ENCODE measurements around the gene MTF1.
"Not testable (repeated sequence)": the region's sequence is repeated elsewhere in the genome, so short reads cannot be mapped to it uniquely, and the experiment has no call there.

MTF1 gene

DNA sequence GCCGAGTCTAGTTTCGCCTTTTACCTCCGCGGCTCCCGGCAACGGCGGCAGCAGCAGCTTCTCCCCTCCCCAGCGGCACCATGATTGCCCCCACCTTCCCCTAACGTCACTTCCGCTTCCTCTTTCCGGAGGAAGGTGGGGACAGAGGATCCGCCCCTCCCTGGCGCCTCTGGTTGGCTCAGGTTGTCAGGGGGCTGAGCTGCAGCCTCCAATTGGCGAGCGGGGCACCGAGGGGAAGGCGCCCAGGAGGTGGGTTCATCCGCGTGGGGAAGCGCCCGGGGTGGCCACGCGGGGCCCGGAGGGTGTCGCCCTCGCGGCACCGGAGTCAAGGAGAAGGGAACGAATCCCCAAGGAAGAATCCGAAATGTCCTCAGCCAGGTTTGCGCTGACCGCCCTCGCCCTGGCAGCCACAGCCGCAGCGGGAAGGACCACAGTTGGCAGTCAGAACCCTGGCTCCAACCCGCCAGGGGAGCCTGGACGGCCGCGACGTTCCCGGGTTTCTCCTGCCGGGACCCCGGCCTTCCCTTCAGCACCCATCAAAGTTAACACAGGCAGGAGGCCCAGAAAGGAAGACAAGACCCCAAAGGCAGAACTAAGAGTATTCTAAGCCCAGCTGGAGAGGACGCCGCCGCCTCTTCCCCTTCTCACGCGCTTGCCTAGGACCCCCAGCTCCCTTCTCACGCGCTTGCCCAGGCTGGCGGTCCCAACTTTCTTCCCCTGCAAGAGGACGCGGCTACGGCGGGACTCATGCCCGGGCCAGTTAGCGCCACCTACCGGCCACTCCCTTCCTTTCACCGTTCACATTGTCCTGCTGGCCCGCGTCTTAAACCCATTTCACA, at the start of gene MTF1:
TSS of gene MTF1 (minus strand) at position 86 of the 839 bp plus-strand sequence. CDS start 1,934 bp downstream, outside the sequence.
- Mint-ChIP-seq H3K27me3 (no peaks in the 10 kb centered on the region), H3K36me3 (peaks cover 14% of the 10 kb centered on the region), H3K27ac (peak within 1 kb of the TSS; percentile 89), H3K4me3 (peak within 1 kb of the TSS; percentile 94), H3K4me1 (peaks cover 17% of the 10 kb centered on the region), H3K9me3 (no peaks in the 10 kb centered on the region)
- ATAC-seq (ENCODE audit: low read depth) (peak; percentile 95), DNase-seq (ENCODE audit: low spot score in 2 of 2) (peak; percentile 88 to 95)

DNA sequence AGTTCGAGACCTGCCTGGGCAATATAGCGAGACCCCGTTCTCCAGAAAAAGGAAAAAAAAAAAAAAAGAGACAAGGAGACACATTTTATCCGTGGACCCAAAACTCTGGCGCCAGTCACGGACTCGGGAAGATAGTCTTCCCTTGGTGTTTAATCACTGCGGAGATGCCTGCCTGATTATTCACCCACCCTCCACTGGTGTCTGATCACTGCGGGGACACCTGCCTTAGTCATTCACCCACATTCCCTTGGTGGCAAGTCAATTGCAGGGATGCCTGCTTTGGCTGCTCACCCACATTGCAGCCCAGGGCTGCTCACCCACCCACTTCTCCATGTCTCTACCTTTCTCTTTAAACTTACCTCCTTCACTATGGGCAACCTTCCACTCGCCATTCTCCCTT, 49.1 kb upstream of the MTF1 start:
- H3K27ac Mint-ChIP-seq, result peak overlapping the region; percentile 1

DNA sequence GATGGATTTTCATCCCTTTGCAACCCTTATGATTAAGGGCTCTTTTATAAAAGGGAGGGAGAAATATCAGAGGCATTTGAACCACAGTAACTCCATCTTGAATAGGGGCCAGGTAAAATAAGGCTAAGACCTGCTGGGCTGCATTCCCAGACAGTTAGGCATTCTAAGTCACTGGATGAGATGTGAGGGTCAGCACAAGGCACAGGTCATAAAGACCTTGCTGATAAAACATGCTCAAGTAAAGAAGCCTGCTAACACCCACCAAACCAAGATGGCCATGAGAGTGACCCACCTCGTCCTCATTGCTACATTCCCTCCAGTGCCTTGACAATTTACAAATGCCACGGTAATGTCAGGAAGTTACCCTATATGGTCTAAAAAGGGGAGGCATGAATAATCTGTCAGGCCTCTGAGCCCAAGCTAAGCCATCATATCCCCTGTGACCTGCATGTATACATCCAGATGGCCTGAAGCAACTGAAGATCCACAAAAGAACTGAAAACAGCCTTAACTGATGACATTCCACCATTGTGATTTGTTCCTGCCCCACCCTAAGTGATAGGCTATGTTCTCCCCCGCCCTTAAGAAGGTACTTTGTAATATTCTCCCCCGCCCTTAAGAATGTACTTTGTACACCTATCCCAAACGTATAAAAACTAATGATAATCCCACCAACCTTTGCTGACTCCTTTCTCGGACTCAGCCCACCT, 48.2 kb upstream of the MTF1 start:
- H3K27me3 Mint-ChIP-seq; H3K27ac Mint-ChIP-seq; DNase-seq (ENCODE audit: low spot score in 2 of 2); ATAC-seq (ENCODE audit: low read depth); H3K4me3 Mint-ChIP-seq: not testable (repeated sequence)
- Mint-ChIP-seq H3K36me3 (peaks cover 25% of the 10 kb centered on the region), H3K4me1 (peaks cover 15% of the 10 kb centered on the region), H3K9me3 (peaks cover 11% of the 10 kb centered on the region)

More for the DNA sequence above, 49.1 kb upstream of the MTF1 start:
- H3K36me3 Mint-ChIP-seq, result peaks cover 25% of the 10 kb centered on the region
- peaks cover 12% of the 10 kb centered on the region for H3K4me1 Mint-ChIP-seq
- DNase-seq (ENCODE audit: low spot score in 2 of 2); H3K27me3 Mint-ChIP-seq; H3K4me3 Mint-ChIP-seq; ATAC-seq (ENCODE audit: low read depth): not testable (repeated sequence)
- peaks cover 11% of the 10 kb centered on the region for H3K9me3 Mint-ChIP-seq

DNA sequence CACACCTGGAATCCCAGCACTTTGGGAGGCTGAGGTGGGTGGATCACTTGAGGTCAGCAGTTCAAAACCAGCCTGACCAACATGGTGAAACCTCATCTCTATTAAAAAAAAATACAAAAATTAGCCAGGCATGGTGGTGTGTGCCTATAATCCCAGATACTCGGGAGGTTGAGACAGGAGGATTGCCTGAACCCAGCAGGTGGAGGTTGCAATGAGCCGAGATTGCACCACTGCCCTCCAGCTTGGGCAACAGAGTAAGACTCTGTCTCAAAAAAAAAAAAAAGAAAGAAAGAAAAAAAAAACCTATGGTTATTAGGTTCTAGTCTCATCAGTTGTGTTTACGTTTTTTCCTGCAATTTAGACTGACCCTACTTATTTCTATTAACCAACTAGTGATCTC, 47.2 kb upstream of the MTF1 start:
- H3K9me3 Mint-ChIP-seq, result peaks cover 11% of the 10 kb centered on the region
- not testable (repeated sequence) for DNase-seq (ENCODE audit: low spot score in 2 of 2)

DNA sequence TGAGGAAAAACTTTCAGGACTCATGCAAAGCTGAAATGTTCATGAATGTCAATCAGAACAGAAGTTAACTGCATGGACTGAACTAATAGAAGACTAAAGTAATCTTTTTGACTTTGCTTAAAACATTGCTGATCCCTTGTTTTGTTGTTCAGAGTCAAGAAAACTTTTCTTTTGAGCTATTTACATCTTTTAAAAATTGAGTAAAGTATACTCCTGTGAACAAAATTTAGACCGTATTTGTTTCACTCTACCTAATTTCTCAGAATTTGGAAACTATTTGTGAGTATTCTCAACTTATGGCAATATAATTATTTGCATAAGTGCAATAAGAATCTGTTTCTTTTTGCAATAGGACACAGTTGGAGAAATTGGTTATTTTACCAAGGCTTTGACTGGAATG, 46.3 kb upstream of the MTF1 start:
- H3K27ac Mint-ChIP-seq, result no peak overlapping the region

More for the DNA sequence above, 47.2 kb upstream of the MTF1 start:
- H3K4me3 Mint-ChIP-seq; H3K27ac Mint-ChIP-seq; H3K27me3 Mint-ChIP-seq; ATAC-seq (ENCODE audit: low read depth): not testable (repeated sequence)
- Mint-ChIP-seq H3K4me1 (peaks cover 20% of the 10 kb centered on the region), H3K36me3 (peaks cover 27% of the 10 kb centered on the region)

DNA sequence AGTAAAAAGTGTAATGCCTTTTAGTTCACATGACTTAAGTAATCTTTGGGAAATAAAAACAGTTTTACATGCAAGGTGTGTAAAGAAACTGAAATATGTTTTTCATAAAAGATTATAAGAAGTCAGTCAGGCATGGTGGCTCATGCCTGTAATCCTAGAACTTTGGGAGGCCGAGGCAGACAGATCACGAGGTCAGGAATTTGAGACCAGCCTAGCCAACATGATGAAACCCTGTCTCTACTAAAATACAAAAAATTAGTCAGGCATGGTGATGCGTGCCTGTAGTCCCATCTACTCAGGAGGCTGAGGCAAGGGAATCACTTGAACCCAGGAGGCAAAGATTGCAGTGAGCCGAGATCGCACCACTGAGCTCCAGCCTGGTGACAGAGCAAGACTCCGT, 44.5 kb upstream of the MTF1 start:
- not testable (repeated sequence) for H3K4me3 Mint-ChIP-seq; H3K27me3 Mint-ChIP-seq; H3K27ac Mint-ChIP-seq; DNase-seq (ENCODE audit: low spot score in 2 of 2); H3K9me3 Mint-ChIP-seq; ATAC-seq (ENCODE audit: low read depth)
- peaks cover 20% of the 10 kb centered on the region for H3K4me1 Mint-ChIP-seq
- peaks cover 22% of the 10 kb centered on the region for H3K36me3 Mint-ChIP-seq

More for the DNA sequence above, 46.3 kb upstream of the MTF1 start:
- ATAC-seq (ENCODE audit: low read depth) (no peak), DNase-seq (ENCODE audit: low spot score in 2 of 2) (no peak)
- Mint-ChIP-seq H3K4me1 (peaks cover 27% of the 10 kb centered on the region), H3K9me3 (peaks cover 11% of the 10 kb centered on the region), H3K4me3 (no peak overlapping the region), H3K27me3 (no peaks in the 10 kb centered on the region), H3K36me3 (peaks cover 31% of the 10 kb centered on the region)

DNA sequence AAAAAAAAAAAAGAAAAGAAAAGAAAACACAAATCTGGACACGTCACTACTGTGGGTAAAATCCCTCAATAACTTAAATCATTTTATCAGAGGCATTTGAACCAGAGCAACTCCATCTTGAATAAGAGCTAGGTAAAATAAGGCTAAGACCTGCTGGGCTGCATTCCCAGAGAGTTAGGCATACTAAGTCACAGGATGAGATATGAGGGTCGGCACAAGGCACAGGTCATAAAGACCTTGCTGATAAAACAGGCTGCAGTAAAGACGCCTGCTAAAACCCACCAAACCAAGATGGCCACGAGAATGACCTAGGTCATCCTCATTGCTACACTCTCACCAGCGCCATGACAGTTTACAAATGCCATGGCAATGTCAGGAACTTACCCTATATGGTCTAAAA, 43.6 kb upstream of the MTF1 start:
- Mint-ChIP-seq H3K4me3 (no peak overlapping the region), H3K27me3 (no peaks in the 10 kb centered on the region), H3K4me1 (peaks cover 17% of the 10 kb centered on the region), H3K36me3 (peaks cover 15% of the 10 kb centered on the region), H3K27ac (peak overlapping the region; percentile 92), H3K9me3 (peaks cover 4% of the 10 kb centered on the region)
- ATAC-seq (ENCODE audit: low read depth), result no peak
- no peak for DNase-seq (ENCODE audit: low spot score in 2 of 2)

DNA sequence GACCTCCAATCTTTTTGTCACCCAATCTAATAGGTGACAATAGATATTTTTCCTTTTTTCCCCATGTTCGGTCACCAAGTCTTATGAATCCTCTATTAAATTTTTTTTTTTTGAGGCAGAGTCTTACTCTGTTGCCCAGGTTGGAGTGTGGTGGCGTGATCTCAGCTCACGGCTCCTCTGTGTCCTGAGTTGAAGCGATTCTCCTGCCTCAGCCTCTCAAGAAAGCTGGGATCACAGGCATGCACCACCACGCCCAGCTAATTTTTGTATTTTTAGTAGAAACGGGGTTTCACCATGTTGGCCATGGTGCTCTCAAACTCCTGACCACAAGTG, 42.5 kb upstream of the MTF1 start:
- ATAC-seq (ENCODE audit: low read depth), result no peak
- Mint-ChIP-seq H3K27ac (peak overlapping the region; percentile 92), H3K4me1 (peaks cover 15% of the 10 kb centered on the region)

DNA sequence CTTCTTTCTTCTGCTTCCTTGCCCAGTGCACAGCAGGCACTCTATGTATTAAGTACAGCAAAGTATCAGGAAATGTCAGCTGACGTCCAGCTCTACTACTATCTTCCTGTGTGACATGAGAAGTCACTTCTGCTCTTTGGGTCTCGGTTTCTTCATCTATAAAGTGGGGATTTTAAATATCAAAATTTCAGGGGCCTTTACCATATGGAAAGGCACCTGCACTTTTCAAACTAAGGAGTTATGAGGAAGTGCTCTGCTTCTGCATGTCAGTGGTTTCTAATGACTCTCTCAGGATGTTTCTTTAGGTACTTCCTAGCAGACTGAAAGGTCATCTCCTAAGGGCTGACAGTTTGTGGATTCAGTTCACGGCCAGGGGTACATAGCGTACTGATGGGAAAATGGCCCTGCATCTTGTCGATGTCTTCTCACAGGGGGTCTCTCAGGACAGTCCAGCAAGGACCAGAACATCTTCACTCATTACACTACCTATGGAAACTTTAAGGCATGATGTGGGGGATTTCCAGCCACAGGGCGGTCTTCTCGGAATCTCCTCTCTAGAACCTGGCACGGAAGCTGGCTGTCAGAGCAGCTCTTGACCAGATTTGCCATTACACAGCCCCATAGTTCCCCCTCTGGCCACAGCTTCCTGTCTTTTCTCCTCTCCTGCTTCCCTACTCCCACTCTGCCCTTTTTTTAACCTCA, 42.0 kb upstream of the MTF1 start:
- H3K27ac Mint-ChIP-seq, result peak overlapping the region; percentile 92
- H3K4me1 Mint-ChIP-seq, result peaks cover 15% of the 10 kb centered on the region
- ATAC-seq (ENCODE audit: low read depth) (peak; percentile 84), DNase-seq (ENCODE audit: low spot score in 2 of 2) (peak in 1 of 2 donors; percentile 16)
- H3K4me3 Mint-ChIP-seq, result peak overlapping the region; percentile 42
- no peaks in the 10 kb centered on the region for H3K9me3 Mint-ChIP-seq
- H3K27me3 Mint-ChIP-seq, result no peaks in the 10 kb centered on the region
- peaks cover 5% of the 10 kb centered on the region for H3K36me3 Mint-ChIP-seq

More for the DNA sequence above, 42.5 kb upstream of the MTF1 start:
- Mint-ChIP-seq H3K27me3 (no peaks in the 10 kb centered on the region), H3K36me3 (peaks cover 6% of the 10 kb centered on the region), H3K9me3 (no peaks in the 10 kb centered on the region), H3K4me3 (peak overlapping the region; percentile 42)
- DNase-seq (ENCODE audit: low spot score in 2 of 2), result no peak

DNA sequence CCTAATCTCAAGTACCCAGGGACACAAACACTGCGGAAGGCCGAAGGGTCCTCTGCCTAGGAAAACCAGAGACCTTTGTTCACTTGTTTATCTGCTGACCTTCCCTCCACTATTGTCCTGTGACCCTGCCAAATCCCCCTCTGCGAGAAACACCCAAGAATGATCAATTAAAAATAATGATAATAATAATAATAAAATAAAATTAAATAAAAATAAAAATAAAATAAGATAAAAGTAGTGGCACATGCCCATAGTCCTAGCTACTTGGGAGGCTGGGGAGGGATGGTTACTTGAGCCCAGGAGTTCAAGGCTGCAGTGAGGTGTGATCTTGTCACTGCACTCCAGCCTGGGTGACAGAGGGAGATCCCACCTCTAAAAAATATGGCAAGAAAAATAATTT, 38.2 kb upstream of the MTF1 start:
- DNase-seq (ENCODE audit: low spot score in 2 of 2); H3K4me3 Mint-ChIP-seq; H3K27me3 Mint-ChIP-seq; ATAC-seq (ENCODE audit: low read depth); H3K27ac Mint-ChIP-seq; H3K9me3 Mint-ChIP-seq: not testable (repeated sequence)
- Mint-ChIP-seq H3K4me1 (peaks cover 18% of the 10 kb centered on the region), H3K36me3 (peaks cover 14% of the 10 kb centered on the region)

DNA sequence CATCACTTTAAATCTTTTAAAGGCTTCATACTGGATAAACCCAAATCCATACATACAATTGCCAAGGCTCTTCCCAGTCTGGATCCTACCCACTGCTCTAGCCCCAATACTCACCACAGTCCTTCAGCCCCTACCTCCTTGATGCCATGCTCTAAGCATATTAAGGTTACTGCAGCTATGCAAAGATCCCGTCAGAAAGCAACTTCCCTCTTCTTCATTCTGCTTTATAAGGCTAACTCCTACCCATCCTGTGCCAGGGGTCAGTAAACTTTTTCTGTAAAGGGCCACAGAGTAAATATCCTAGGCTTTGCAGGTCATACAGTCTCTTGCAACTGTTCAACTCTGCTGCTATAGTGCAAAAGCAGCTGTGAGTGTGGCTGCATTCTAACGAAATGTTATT, 34.3 kb upstream of the MTF1 start:
- H3K9me3 Mint-ChIP-seq, result no peaks in the 10 kb centered on the region

DNA sequence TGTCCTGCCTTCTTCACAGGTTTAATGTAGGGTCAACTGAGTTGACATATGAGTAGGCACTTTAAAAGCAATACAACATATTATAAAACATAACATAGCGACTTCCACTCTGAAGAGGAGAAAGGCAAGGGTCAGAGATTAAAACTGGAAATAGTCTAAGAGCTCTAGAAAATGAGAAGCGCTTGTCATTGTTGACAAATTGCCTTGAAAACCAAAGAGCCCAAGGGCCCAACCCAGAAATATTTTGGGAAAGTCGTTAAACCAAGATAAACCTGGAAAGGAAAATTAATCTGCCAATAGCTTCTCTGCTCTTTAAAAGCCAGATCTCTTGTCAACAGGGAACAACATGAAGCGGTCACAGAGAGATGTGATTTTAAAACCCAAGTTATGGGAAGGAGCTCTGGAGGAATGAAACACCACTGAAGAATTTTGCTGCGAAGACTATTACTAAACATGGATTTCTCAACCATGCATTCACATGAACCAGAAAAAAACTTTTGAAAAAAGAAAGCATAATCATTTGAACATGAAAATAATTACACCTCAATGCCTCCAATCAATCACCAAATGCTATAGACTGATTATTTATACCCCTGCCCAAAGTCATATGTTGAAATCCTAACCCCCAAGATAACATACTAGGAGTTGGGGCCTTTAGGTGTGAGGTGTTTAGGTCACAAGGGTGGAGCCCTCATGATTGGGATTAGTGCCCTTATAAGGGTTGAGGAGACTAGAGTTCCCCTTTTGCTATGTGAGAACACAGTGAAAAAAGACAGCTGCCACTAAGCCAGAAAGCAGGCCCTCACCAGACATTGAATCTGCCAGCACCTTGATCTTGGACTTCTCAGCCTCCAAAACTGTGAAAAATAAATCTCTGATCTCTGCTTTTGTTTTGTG, 33.0 kb upstream of the MTF1 start:
- peaks cover 6% of the 10 kb centered on the region for H3K4me1 Mint-ChIP-seq
- no peak for DNase-seq (ENCODE audit: low spot score in 2 of 2)
- H3K36me3 Mint-ChIP-seq, result peaks cover 26% of the 10 kb centered on the region
- no peaks in the 10 kb centered on the region for H3K9me3 Mint-ChIP-seq
- no peak for ATAC-seq (ENCODE audit: low read depth)
- H3K27ac Mint-ChIP-seq, result no peak overlapping the region
- no peaks in the 10 kb centered on the region for H3K27me3 Mint-ChIP-seq
- H3K4me3 Mint-ChIP-seq, result no peak overlapping the region

More for the DNA sequence above, 34.3 kb upstream of the MTF1 start:
- Mint-ChIP-seq H3K27me3 (no peaks in the 10 kb centered on the region), H3K36me3 (peaks cover 17% of the 10 kb centered on the region), H3K4me3 (no peak overlapping the region), H3K4me1 (peaks cover 6% of the 10 kb centered on the region), H3K27ac (peak overlapping the region; percentile 74)
- no peak for DNase-seq (ENCODE audit: low spot score in 2 of 2)
- no peak for ATAC-seq (ENCODE audit: low read depth)

DNA sequence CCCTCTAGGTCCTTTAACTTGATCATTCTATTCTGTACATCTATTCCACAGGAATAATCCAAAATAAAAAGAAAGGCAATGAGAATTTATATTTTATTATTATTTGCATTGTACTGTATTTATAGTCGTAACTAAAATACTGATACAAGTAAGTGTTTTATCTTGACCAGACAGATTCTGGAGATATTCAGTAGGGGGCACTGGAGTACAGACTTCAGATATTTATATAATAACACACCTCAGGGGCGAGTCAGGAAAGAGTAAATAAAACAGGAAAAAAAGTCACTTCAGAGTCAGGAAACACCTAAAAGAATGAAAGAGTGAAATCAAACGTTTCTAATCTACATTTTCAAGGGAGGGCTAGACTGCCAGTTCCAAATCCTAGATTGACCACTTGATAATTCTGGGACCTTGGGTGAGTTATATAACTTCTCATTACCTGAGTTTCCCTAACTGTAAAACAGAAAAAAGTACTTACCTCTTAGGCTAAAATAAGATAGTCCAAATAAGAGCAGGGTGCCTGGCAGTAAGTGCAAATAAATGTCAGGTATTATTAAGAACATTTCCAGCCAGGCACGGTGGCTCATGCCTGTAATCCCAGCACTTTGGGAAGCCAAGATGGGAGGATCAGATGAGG, 31.1 kb upstream of the MTF1 start:
- Mint-ChIP-seq H3K4me1 (peaks cover 6% of the 10 kb centered on the region), H3K4me3 (no peak overlapping the region), H3K9me3 (no peaks in the 10 kb centered on the region), H3K27ac (peak overlapping the region; percentile 31), H3K36me3 (peaks cover 36% of the 10 kb centered on the region), H3K27me3 (no peaks in the 10 kb centered on the region)
- ATAC-seq (ENCODE audit: low read depth) (peak; percentile 69), DNase-seq (ENCODE audit: low spot score in 2 of 2) (peak in 1 of 2 donors; percentile 49)

Data from memory B cell (primary cell).